WTC11 (cell line): ENCODE measurements around the gene GPR158. TPM values are rescaled to one million over a fixed set of nuclear protein-coding genes. Genes with fewer than 3 reads are reported as not detected.

Experiments
- ATAC-seq: fragments of 200-7000 bp; cut with Tn5 transposase; 2 replicates; pipeline ENCODE4 v1.10.0; 2021; ENCODE audit warnings: mild to moderate bottlenecking, moderate library complexity
- CTCF ChIA-PET: fragments of 300-600 bp; sonication (Branson Sonifier 250); formaldehyde crosslinking; loops from one replicate; lab custom pipeline; 2021; ENCODE audit warnings: antibody characterized with exemption; lab: Charles Lee
- POLR2A ChIA-PET: fragments of 350-600 bp; sonication (Branson Sonifier 250); formaldehyde crosslinking; loops from one replicate; lab custom pipeline; 2021; ENCODE audit warnings: antibody characterized with exemption; lab: Charles Lee
- DNase-seq: peaks from one replicate; pipeline ENCODE4 v3.0.0; 2021; ENCODE audit warnings: low spot score
- H3K27ac Mint-ChIP-seq: 2 replicates; pipeline ENCODE4 v1.8.0; 2021; ENCODE audit warnings: mixed read lengths
- H3K27me3 Mint-ChIP-seq: 2 replicates; pipeline ENCODE4 v1.8.0; 2021; ENCODE audit warnings: low read depth, mild to moderate bottlenecking, moderate library complexity, mixed read lengths
- H3K36me3 Mint-ChIP-seq: 2 replicates; pipeline ENCODE4 v1.8.0; 2021; ENCODE audit warnings: mixed read lengths
- H3K4me1 Mint-ChIP-seq: 2 replicates; pipeline ENCODE4 v1.8.0; 2022; ENCODE audit warnings: mixed read lengths
- H3K4me3 Mint-ChIP-seq: 2 replicates; pipeline ENCODE4 v1.8.0; 2021; ENCODE audit warnings: mild to moderate bottlenecking, moderate library complexity, mixed read lengths
- H3K9me3 Mint-ChIP-seq: 2 replicates; pipeline ENCODE4 v1.8.0; 2021; ENCODE audit warnings: mixed read lengths
- ATF1 ChIP-seq: sonication (generic); formaldehyde crosslinking; IDR thresholded peaks from 2 replicates; pipeline ENCODE4 v1.8.1; 2023; ENCODE audit warnings: mild to moderate bottlenecking, moderate library complexity, missing genetic modification reagents
- CBFB ChIP-seq: sonication (generic); formaldehyde crosslinking; IDR thresholded peaks from 2 replicates; pipeline ENCODE4 v1.8.1; 2022; ENCODE audit warnings: mild to moderate bottlenecking, low read depth, missing genetic modification reagents
- CTCF ChIP-seq: fragments of 200-600 bp; IDR thresholded peaks from 2 replicates; pipeline ENCODE4 v1.8.0; 2022; ENCODE audit warnings: antibody characterized with exemption
- E2F4 ChIP-seq: sonication (generic); formaldehyde crosslinking; IDR thresholded peaks from 2 replicates; pipeline ENCODE4 v1.8.1; 2022; ENCODE audit warnings: low read depth, mild to moderate bottlenecking, moderate library complexity, missing genetic modification reagents, borderline replicate concordance
- ESRRA ChIP-seq: sonication (generic); formaldehyde crosslinking; IDR thresholded peaks from 2 replicates; pipeline ENCODE4 v1.8.1; 2022; ENCODE audit warnings: mild to moderate bottlenecking, missing genetic modification reagents, borderline replicate concordance
- FOXJ3 ChIP-seq: sonication (generic); formaldehyde crosslinking; IDR thresholded peaks from 2 replicates; pipeline ENCODE4 v1.9.0; 2021; ENCODE audit warnings: missing genetic modification reagents, mild to moderate bottlenecking, borderline replicate concordance
- FOXK1 ChIP-seq: sonication (generic); formaldehyde crosslinking; IDR thresholded peaks from 2 replicates; pipeline ENCODE4 v1.8.0; 2022; ENCODE audit warnings: mild to moderate bottlenecking, moderate library complexity, missing genetic modification reagents
- HMGXB4 ChIP-seq: sonication (generic); formaldehyde crosslinking; IDR thresholded peaks from 2 replicates; pipeline ENCODE4 v1.8.1; 2023; ENCODE audit warnings: mild to moderate bottlenecking, moderate library complexity, missing genetic modification reagents
- NR1H2 ChIP-seq: sonication (generic); formaldehyde crosslinking; IDR thresholded peaks from 2 replicates; pipeline ENCODE4 v1.9.0; 2021; ENCODE audit warnings: mild to moderate bottlenecking, moderate library complexity, missing genetic modification reagents
- TEAD1 ChIP-seq: sonication (generic); formaldehyde crosslinking; IDR thresholded peaks from 2 replicates; pipeline ENCODE4 v1.8.0; 2022; ENCODE audit warnings: mild to moderate bottlenecking, missing genetic modification reagents
- TEAD4 ChIP-seq: sonication (generic); formaldehyde crosslinking; IDR thresholded peaks from 2 replicates; pipeline ENCODE4 v1.8.0; 2022; ENCODE audit warnings: mild to moderate bottlenecking, missing genetic modification reagents
- ZNF121 ChIP-seq: sonication (generic); formaldehyde crosslinking; IDR thresholded peaks from 2 replicates; pipeline ENCODE4 v1.8.0; 2023; ENCODE audit warnings: missing genetic modification reagents
- ZNF423 ChIP-seq: fragments of 250-450 bp; sonication (Bioruptor Pico); IDR thresholded peaks from 2 replicates; pipeline ENCODE4 v2.1.2; 2022; ENCODE audit warnings: mild to moderate bottlenecking, moderate library complexity
- total RNA-seq: library from RNA; stranded (reverse); gene quantifications from 3 replicates; pipeline ENCODE4 v1.2.3, GENCODE V29; 2021
- TF ChIP-seq, protein P1 (sequence below): sonication (generic); formaldehyde crosslinking; IDR thresholded peaks from 2 replicates; pipeline ENCODE4 v1.8.0; 2022; ENCODE audit warnings: mild to moderate bottlenecking, missing genetic modification reagents
- TF ChIP-seq, protein P2 (sequence below): sonication (generic); formaldehyde crosslinking; IDR thresholded peaks from 2 replicates; pipeline ENCODE4 v1.8.0; 2022; ENCODE audit warnings: mild to moderate bottlenecking, missing genetic modification reagents
- TF ChIP-seq, protein P3 (sequence below): sonication (generic); formaldehyde crosslinking; IDR thresholded peaks from 2 replicates; pipeline ENCODE4 v1.8.1; 2022; ENCODE audit warnings: mild to moderate bottlenecking, missing genetic modification reagents, moderate library complexity, borderline replicate concordance
- TF ChIP-seq, protein P4 (sequence below): fragments of 250-450 bp; sonication (Bioruptor Pico); IDR thresholded peaks from 2 replicates; pipeline ENCODE4 v1.9.0; 2021; ENCODE audit warnings: mild to moderate bottlenecking
- TF ChIP-seq, protein P5 (sequence below): sonication (generic); formaldehyde crosslinking; IDR thresholded peaks from 2 replicates; pipeline ENCODE4 v1.8.0; 2023; ENCODE audit warnings: mild to moderate bottlenecking, missing genetic modification reagents

Gene GPR158
- total RNA-seq, 1 experiment from 2014 or later, result 0.63 TPM

DNA sequence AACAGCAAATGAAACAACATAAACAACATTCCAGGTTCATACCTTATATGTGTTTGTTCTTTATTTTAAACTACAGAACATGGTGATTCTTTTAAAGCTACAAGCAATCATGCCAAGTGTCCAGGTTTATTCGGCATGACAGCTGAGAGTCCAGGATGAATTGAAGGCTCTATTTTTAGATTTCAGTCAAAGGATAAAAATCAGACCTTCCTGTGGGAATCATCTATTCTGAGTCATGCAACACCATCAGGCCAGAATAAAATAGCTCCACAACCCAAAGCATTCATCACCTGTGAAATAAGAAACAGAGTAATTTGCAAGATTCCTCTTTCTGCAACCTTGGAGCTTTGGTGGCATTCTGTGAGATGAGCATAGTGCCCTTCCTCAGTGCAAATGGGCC, 466.8 kb downstream of the GPR158 start:
- POLR2A ChIA-PET, result no interaction called here
- no peaks in the 10 kb centered on the region for H3K36me3 Mint-ChIP-seq
- no peaks in the 10 kb centered on the region for H3K9me3 Mint-ChIP-seq
- no peak for ATAC-seq
- no peak overlapping the region for H3K4me3 Mint-ChIP-seq
- no peak for TF ChIP-seq CBFB (CRISPR knock-in tag)
- TF ChIP-seq, protein P1, sequence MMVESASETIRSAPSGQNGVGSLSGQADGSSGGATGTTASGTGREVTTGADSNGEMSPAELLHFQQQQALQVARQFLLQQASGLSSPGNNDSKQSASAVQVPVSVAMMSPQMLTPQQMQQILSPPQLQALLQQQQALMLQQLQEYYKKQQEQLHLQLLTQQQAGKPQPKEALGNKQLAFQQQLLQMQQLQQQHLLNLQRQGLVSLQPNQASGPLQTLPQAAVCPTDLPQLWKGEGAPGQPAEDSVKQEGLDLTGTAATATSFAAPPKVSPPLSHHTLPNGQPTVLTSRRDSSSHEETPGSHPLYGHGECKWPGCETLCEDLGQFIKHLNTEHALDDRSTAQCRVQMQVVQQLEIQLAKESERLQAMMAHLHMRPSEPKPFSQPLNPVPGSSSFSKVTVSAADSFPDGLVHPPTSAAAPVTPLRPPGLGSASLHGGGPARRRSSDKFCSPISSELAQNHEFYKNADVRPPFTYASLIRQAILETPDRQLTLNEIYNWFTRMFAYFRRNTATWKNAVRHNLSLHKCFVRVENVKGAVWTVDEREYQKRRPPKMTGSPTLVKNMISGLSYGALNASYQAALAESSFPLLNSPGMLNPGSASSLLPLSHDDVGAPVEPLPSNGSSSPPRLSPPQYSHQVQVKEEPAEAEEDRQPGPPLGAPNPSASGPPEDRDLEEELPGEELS (CRISPR knock-in tag), result no peak
- TF ChIP-seq, protein P2, sequence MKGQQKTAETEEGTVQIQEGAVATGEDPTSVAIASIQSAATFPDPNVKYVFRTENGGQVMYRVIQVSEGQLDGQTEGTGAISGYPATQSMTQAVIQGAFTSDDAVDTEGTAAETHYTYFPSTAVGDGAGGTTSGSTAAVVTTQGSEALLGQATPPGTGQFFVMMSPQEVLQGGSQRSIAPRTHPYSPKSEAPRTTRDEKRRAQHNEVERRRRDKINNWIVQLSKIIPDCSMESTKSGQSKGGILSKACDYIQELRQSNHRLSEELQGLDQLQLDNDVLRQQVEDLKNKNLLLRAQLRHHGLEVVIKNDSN, result no peak
- TF ChIP-seq, protein P3, sequence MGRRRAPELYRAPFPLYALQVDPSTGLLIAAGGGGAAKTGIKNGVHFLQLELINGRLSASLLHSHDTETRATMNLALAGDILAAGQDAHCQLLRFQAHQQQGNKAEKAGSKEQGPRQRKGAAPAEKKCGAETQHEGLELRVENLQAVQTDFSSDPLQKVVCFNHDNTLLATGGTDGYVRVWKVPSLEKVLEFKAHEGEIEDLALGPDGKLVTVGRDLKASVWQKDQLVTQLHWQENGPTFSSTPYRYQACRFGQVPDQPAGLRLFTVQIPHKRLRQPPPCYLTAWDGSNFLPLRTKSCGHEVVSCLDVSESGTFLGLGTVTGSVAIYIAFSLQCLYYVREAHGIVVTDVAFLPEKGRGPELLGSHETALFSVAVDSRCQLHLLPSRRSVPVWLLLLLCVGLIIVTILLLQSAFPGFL, result no peak
- no peak for TF ChIP-seq CTCF
- no peak for TF ChIP-seq FOXK1 (CRISPR knock-in tag)
- TF ChIP-seq ZNF121 (CRISPR knock-in tag), result no peak
- no peak for TF ChIP-seq ZNF423 (CRISPR knock-in tag)
- TF ChIP-seq HMGXB4, result no peak
- TF ChIP-seq, all 79 proteins: peak for 0
- DNase-seq, result no peak
- no peaks in the 10 kb centered on the region for H3K4me1 Mint-ChIP-seq
- H3K27me3 Mint-ChIP-seq, result no peaks in the 10 kb centered on the region
- no peak overlapping the region for H3K27ac Mint-ChIP-seq
- CTCF ChIA-PET, result no interaction called here

DNA sequence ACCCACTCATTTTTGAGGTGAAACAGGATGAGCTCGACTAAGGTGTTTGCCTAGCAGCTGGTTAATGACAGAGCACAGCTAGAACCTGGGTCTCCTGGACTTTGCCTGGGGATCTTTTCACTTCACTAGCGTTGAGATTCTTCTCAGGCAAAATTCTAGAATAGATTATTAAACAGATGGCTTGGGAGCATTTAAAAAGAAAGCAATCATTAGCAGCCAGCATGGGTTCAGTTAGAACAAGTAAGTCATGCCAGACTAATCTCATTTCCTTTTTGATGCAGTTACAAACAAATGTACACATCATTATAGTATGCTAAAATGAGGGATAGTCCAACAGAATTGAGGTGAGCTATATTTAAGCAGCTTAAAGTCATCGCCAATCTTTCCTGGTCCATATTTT, 467.9 kb downstream of the GPR158 start:
- POLR2A ChIA-PET, result no interaction called here
- TF ChIP-seq, protein P4, sequence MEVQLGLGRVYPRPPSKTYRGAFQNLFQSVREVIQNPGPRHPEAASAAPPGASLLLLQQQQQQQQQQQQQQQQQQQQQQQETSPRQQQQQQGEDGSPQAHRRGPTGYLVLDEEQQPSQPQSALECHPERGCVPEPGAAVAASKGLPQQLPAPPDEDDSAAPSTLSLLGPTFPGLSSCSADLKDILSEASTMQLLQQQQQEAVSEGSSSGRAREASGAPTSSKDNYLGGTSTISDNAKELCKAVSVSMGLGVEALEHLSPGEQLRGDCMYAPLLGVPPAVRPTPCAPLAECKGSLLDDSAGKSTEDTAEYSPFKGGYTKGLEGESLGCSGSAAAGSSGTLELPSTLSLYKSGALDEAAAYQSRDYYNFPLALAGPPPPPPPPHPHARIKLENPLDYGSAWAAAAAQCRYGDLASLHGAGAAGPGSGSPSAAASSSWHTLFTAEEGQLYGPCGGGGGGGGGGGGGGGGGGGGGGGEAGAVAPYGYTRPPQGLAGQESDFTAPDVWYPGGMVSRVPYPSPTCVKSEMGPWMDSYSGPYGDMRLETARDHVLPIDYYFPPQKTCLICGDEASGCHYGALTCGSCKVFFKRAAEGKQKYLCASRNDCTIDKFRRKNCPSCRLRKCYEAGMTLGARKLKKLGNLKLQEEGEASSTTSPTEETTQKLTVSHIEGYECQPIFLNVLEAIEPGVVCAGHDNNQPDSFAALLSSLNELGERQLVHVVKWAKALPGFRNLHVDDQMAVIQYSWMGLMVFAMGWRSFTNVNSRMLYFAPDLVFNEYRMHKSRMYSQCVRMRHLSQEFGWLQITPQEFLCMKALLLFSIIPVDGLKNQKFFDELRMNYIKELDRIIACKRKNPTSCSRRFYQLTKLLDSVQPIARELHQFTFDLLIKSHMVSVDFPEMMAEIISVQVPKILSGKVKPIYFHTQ (CRISPR knock-in tag), result no peak
- TF ChIP-seq, protein P5, sequence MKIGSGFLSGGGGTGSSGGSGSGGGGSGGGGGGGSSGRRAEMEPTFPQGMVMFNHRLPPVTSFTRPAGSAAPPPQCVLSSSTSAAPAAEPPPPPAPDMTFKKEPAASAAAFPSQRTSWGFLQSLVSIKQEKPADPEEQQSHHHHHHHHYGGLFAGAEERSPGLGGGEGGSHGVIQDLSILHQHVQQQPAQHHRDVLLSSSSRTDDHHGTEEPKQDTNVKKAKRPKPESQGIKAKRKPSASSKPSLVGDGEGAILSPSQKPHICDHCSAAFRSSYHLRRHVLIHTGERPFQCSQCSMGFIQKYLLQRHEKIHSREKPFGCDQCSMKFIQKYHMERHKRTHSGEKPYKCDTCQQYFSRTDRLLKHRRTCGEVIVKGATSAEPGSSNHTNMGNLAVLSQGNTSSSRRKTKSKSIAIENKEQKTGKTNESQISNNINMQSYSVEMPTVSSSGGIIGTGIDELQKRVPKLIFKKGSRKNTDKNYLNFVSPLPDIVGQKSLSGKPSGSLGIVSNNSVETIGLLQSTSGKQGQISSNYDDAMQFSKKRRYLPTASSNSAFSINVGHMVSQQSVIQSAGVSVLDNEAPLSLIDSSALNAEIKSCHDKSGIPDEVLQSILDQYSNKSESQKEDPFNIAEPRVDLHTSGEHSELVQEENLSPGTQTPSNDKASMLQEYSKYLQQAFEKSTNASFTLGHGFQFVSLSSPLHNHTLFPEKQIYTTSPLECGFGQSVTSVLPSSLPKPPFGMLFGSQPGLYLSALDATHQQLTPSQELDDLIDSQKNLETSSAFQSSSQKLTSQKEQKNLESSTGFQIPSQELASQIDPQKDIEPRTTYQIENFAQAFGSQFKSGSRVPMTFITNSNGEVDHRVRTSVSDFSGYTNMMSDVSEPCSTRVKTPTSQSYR (CRISPR knock-in tag), result no peak
- TF ChIP-seq ZNF423 (CRISPR knock-in tag), result no peak
- no peak for TF ChIP-seq HMGXB4
- no peak for TF ChIP-seq NR1H2 (CRISPR knock-in tag)
- no peak for TF ChIP-seq ATF1 (CRISPR knock-in tag)
- TF ChIP-seq TEAD1 (CRISPR knock-in tag), result no peak
- no peak for TF ChIP-seq E2F4 (CRISPR knock-in tag)
- no peak for TF ChIP-seq ESRRA (CRISPR knock-in tag)
- no peak for TF ChIP-seq FOXJ3 (CRISPR knock-in tag)
- no peak for TF ChIP-seq TEAD4 (CRISPR knock-in tag)

More for the DNA sequence above, 467.9 kb downstream of the GPR158 start:
- DNase-seq (no peak), ATAC-seq (no peak)
- no peaks in the 10 kb centered on the region for H3K9me3 Mint-ChIP-seq
- no peaks in the 10 kb centered on the region for H3K4me1 Mint-ChIP-seq
- no peaks in the 10 kb centered on the region for H3K27me3 Mint-ChIP-seq
- H3K27ac Mint-ChIP-seq, result no peak overlapping the region
- CTCF ChIA-PET, result no interaction called here
- no peaks in the 10 kb centered on the region for H3K36me3 Mint-ChIP-seq
- H3K4me3 Mint-ChIP-seq, result no peak overlapping the region
